AG20443 (cell line): Measurements from ENCODE around the gene ETDC.

Source experiments
- DNase-seq: peaks from one replicate; pipeline ENCODE4 v3.0.0; 2012; ENCODE audit warnings: low spot score, mixed read lengths

The ETDC gene

GRCh38 chrX:135346975-135347374, 37.7 kb downstream of the ETDC start:
- DNase-seq: no peak

GRCh38 chrX:135347381-135348016, 38.2 kb downstream of the ETDC start:
- DNase-seq: no peak

GRCh38 chrX:135354288-135354687, 45.0 kb downstream of the ETDC start:
- DNase-seq: no peak
